Coronary artery (tissue), 2 donors: ENCODE results near the gene TEDC1.

Source experiments
- DNase-seq: peaks from one replicate; pipeline ENCODE4 v3.0.0-alpha.2; 2017; ENCODE audit warnings: low spot score
- H3K27ac ChIP-seq, 2 donors: fragments of 200-600 bp; sonication (generic); one replicate each; pipeline ENCODE4 v1.5.1; 2016 to 2019
- H3K4me3 ChIP-seq: fragments of 200-600 bp; sonication (generic); 2 replicates; pipeline ENCODE4 v1.5.1; 2016; ENCODE audit warnings: mild to moderate bottlenecking, moderate library complexity
- CTCF ChIP-seq: fragments of 200-600 bp; sonication (generic); IDR thresholded peaks from one replicate; pipeline ENCODE4 v1.5.1; 2019; ENCODE audit warnings: antibody characterized with exemption

TEDC1 gene

GRCh38 chr14:105501504-105502291 lies 10.7 kb downstream of the TEDC1 start:
- no peak for TF ChIP-seq CTCF
- no peak overlapping the region for H3K27ac ChIP-seq
- peak; percentile 65 for DNase-seq
- H3K4me3 ChIP-seq: no peak overlapping the region

- peak; percentile 72 for DNase-seq
- TF ChIP-seq CTCF: no peak
- H3K4me3 ChIP-seq: no peak overlapping the region
- no peak overlapping the region for H3K27ac ChIP-seq
Observed at GRCh38 chr14:105502446-105503295, 11.6 kb downstream of the TEDC1 start.

- peak; percentile 69 for DNase-seq
- Histone ChIP-seq H3K4me3 (no peak overlapping the region), H3K27ac (no peak overlapping the region)
- TF ChIP-seq CTCF: no peak
Observed at GRCh38 chr14:105503296-105503640, 12.2 kb downstream of the TEDC1 start.

GRCh38 chr14:105503935-105504692 lies 13.1 kb downstream of the TEDC1 start:
- peak; percentile 57 for DNase-seq
- no peak for TF ChIP-seq CTCF
- H3K27ac ChIP-seq: no peak overlapping the region
- no peak overlapping the region for H3K4me3 ChIP-seq

GRCh38 chr14:105505101-105505500 lies 14.1 kb downstream of the TEDC1 start:
- peak; percentile 63 for DNase-seq
- H3K4me3 ChIP-seq: no peak overlapping the region
- H3K27ac ChIP-seq: no peak overlapping the region
- TF ChIP-seq CTCF: no peak

GRCh38 chr14:105507247-105507646 lies 16.2 kb downstream of the TEDC1 start:
- no peak for TF ChIP-seq CTCF
- DNase-seq: peak; percentile 62
- no peak overlapping the region for H3K27ac ChIP-seq
- H3K4me3 ChIP-seq: no peak overlapping the region
